Stimulated activated CD8-positive, alpha-beta memory T cell treated with anti-CD3 and anti-CD28 coated beads, Interleukin-2, amount 100 ng/mL, for 1 hour (primary cell): Measurements from ENCODE around the gene IMMT.

Experiments
- DNase-seq, 2 donors: peaks; one replicate each; pipeline ENCODE4 v3.0.0-alpha.2; 2020; ENCODE audit warnings: low read depth in 2 of 2

Gene IMMT

GRCh38 chr2:86140969-86141392 lies 54.3 kb downstream of the IMMT start:
- DNase-seq = no peak

DNA sequence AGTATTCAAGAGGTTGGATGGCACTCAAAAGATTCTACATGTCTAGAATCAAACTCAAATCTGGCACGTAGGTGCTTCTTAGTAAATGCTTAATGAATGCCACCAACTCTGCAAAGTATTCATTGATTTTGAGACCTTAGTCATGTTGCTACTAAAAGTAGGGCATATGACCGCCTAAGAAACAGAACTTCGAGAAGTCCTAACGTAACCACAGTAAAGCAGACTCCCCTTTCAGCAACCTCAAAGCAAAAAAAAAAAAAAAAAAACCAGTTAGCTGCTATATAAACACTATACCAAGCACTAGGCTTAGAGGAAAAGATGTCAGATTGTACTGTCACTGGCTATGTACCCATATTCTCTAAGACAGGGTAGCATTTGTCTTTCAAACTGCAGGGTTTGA lies 55.3 kb downstream of the IMMT start:
- no peak for DNase-seq

GRCh38 chr2:86138736-86139625 lies 56.3 kb downstream of the IMMT start:
- no peak for DNase-seq

- no peak for DNase-seq
These were observed 59.1 kb downstream of the IMMT start for GRCh38 chr2:86136141-86136540.

DNA sequence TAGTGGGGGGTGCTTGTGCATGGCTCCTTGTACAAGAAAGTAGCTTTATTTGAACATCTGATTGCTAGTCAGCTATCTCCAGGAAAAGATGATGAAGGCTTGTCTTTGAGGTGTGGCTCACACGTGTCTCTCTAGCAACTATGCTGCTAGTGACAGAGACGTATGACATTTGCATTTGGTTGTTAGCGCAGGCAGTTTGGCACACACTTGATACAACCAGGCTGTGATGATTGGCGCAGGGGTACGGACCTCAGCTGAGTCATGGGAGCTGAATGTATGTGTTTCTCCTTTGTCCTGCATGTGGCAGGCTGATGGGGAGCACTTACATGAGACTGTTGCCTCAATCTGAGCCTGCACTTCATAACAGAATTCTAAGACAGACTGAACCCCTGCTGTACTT lies 59.6 kb downstream of the IMMT start:
- DNase-seq = no peak

DNA sequence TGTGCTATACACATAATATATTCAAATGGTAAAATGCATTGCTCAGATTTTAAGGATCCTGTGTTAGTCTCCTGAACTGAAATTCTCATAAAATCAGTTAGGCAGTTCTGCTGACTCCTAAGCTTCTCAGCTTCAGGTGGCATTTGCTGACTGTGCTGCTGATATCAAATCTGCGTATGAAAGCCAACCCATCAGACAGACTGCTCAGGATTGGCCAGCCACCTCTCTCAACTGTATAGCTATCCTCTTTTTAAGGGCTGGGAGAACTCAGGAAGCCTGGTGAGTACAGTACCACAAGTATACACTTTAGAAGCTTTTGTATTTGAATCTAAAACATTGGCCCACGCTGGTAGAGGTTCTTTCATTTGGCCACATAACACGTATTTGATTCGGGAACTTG lies 60.6 kb downstream of the IMMT start:
- DNase-seq = no peak

DNA sequence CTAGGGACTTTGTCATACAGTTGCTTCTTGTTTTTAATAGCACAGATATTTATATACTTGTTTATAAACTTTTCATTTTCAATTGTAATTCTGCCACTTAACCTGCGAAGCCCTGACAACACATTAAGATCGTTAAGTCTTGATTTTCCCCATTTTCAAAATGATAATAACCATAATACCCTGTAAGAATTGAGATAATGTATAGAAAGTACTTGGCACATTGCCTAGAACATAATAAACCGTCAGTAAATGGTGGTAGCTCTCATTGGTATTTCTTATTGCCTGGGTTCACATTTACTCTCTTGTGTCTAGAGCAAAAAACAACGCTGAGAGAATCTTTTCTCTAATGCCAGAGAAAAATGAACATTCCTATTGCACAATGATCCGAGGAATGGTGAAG lies 70.6 kb downstream of the IMMT start:
- DNase-seq = no peak

DNA sequence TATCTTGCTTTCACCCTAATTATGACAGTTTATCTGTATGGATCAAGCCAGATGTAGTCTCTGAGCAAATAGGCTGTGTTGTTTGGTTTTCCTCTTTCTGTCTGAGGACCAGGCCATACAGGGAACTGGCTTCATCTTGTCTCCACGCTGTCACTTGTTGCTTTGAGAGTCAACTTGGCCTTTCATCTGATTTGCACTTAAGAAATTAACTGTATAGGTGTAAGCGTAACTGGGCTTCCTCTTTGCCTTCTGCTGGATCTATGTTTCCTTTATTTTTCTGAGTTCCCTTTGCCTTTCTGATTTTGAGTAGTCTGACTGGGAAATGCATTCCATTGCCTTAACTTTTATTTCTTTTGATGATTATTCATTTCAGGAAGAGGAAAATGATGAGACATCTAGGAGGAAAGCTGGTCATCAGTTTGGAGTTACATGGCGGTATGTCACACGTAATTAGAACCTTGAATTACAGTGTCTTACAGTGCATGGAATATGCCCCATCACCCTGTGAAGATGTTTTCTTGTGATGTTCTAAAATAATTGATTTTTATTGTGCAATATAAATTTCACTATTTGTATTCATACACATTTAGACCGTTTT lies 71.8 kb downstream of the IMMT start:
- DNase-seq = no peak

- no peak for DNase-seq
These were observed 77.1 kb downstream of the IMMT start for GRCh38 chr2:86118130-86118529.

GRCh38 chr2:86107031-86107430 lies 88.2 kb downstream of the IMMT start:
- no peak for DNase-seq

GRCh38 chr2:86105969-86106945 lies 89.0 kb downstream of the IMMT start, which contains the start of gene PTCD3:
TSS of gene PTCD3 (plus strand) at chr2:86106235. CDS start at chr2:86106248, 13 bp downstream.
- peak; percentile 78 to 86 for DNase-seq

- peak; percentile 58 for DNase-seq
These were observed 89.9 kb downstream of the IMMT start, which contains the start of gene POLR1A for GRCh38 chr2:86105252-86105968. TSS of gene POLR1A (minus strand) at chr2:86105886. CDS start at chr2:86105776, 110 bp downstream.

DNA sequence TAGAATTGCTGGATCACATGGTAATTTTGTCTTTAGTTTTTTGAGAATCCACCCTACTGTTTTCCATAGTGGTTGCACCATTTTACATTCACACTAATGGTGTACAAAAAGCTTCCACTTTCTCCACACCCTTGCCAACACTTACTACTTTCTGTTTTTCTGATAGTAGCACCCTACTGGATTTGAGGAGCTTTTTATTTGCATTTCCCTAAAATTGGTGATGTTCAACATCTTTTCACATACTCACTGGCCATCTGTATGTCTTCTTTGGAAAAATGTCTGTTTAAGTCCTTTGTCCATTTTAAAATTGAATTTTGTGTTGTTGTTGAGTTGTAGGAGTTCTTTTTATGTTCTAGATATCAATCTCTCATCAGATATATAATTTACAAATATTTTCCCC lies 93.1 kb downstream of the IMMT start:
- no peak for DNase-seq

DNA sequence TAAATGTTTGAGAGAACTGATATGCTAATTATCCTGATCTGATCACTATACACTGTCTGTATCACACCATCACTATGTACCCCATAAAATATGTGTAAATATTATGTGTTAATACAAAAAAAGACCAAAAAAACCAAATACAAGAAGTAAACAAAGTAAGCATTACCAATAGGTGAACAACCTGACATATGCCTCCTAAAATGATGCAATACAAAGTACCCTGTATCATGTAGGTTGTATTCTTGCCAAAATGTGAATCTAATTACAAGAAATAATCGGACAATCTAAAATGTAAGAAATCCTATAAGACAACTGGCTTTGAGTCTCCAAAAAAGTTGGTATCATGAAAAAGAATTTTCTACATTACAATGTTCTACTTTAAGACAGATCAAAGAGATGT lies 97.3 kb downstream of the IMMT start:
- no peak for DNase-seq

DNA sequence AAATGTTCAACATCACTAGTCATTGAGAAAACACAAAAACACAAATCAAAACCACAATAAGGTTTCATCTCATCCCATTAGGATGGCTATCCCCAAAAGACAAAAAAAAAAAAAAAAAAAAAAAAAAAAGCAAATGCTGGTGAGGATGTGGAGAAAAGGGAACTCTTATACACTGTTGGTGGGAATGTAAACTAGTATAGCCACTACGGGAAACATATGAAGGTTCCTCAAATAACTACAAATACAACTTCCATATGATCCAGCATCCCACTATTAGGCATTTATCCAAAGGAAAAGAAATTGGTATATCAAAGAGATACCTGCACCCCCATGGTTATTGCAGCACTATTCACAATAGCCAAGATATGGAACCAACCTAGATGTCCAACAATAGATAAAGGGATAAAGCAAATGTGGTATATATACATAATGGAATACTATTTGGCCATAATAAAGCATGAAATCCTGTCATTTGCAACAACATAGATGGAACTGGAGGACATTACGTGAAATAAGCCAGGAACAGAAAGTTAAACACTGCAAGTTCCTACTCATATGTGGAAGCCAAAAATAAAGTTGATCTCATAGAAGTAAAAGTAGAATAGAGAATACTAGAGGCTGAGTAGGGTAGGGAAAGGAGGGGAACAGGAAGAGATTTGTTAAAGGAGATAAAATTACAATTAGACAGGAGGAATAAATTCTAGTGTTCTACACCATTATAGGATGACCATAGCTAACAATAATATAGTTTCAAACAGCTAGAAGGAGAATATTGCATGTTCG lies 98.0 kb downstream of the IMMT start:
- DNase-seq = no peak

GRCh38 chr2:86094229-86094628 lies 101.0 kb downstream of the IMMT start:
- no peak for DNase-seq
